ENCODE results near the gene CCDC8.

- TF ChIP-seq CTCF (IDR thresholded peaks at IDR 0.05) (no peak), POLR2A (IDR thresholded peaks at IDR 0.05) (no peak)
These were observed 38.0 kb upstream of the CCDC8 start for GRCh38 chr19:46451352-46451751.

All from tibial nerve (tissue), 3 donors.